Measurements from ENCODE around the gene CFAP97D2. TPM values are rescaled to one million over a fixed set of nuclear protein-coding genes. Genes with fewer than 3 reads are reported as not detected.

CFAP97D2 gene
- polyA plus RNA-seq, 1 of the 3 experiments (the other 2 are of a cell fraction), result not detected

GRCh38 chr13:114166381-114167131, 12.5 kb upstream of the CFAP97D2 start (continued):
- TF ChIP-seq CHD2 (IDR thresholded peaks at IDR 0.05; ENCODE audit: low read length, partially characterized antibody) (no peak), GABPA (IDR thresholded peaks at IDR 0.05; ENCODE audit: low read depth) (no peak)
- TF ChIP-seq, protein P1, sequence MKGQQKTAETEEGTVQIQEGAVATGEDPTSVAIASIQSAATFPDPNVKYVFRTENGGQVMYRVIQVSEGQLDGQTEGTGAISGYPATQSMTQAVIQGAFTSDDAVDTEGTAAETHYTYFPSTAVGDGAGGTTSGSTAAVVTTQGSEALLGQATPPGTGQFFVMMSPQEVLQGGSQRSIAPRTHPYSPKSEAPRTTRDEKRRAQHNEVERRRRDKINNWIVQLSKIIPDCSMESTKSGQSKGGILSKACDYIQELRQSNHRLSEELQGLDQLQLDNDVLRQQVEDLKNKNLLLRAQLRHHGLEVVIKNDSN (IDR thresholded peaks at IDR 0.05; ENCODE audit: borderline replicate concordance, low read depth), result no peak

DNA sequence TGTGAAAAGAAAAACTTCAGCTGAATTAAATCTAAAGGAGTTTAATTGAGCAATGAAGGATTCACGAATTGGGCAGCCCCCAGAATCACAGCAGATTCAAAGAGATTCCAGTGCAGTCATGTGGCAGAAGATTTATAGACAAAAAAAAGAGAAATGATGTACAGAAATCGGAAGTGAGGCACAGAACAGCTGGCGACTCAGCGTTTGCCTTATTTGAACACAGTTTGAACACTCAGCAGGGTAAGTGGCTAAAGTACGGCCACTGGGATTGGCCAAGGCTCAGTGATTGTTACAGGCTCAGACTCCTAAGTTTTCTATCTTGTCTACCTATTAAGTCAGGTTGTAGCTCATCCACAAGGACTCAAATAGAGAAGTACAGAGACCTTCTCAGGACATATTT, 11.6 kb upstream of the CFAP97D2 start:
- ChIA-PET POLR2A (no interaction called here), CTCF (no interaction called here)
- Histone ChIP-seq H3K4me3 (ENCODE audit: low read depth in 2 of 2, low read length in 1 of 2) (no peak overlapping the region), H3F3A (replicated peaks; ENCODE audit: insufficient read depth) (no peaks in the 10 kb centered on the region), H3K79me2 (ENCODE audit: insufficient read depth) (no peaks in the 10 kb centered on the region), H3K27me3 (ENCODE audit: insufficient read depth) (no peaks in the 10 kb centered on the region), H3K4me2 (no peak overlapping the region), H3K27ac (ENCODE audit: low read depth in 2 of 2, low read length in 1 of 2) (no peak overlapping the region), H4K20me1 (ENCODE audit: insufficient read depth) (no peaks in the 10 kb centered on the region), H3K36me3 (replicated peaks in 1 of 2; ENCODE audit: control insufficient read depth in 1 of 2, insufficient read depth in 2 of 2, low read length in 1 of 2) (no peaks in the 10 kb centered on the region), H2AFZ (ENCODE audit: low read depth) (no peak overlapping the region), H3K9me2 (no peaks in the 10 kb centered on the region), H3K9ac (no peak overlapping the region), H3K9me3 (no peaks in the 10 kb centered on the region), H3K4me1 (ENCODE audit: control insufficient read depth in 1 of 2, insufficient read depth in 2 of 2, low read depth in 1 of 2, low read length in 1 of 2) (peaks cover 0 to 13% of the 10 kb centered on the region in 2 experiments; a peak in 1 of 4 replicates)
- TF ChIP-seq PBX3 (IDR thresholded peaks at IDR 0.05), result no peak
- TF ChIP-seq USF2 (IDR thresholded peaks at IDR 0.05; ENCODE audit: borderline replicate concordance, low read depth, low read length), result no peak
- TF ChIP-seq, protein P2, sequence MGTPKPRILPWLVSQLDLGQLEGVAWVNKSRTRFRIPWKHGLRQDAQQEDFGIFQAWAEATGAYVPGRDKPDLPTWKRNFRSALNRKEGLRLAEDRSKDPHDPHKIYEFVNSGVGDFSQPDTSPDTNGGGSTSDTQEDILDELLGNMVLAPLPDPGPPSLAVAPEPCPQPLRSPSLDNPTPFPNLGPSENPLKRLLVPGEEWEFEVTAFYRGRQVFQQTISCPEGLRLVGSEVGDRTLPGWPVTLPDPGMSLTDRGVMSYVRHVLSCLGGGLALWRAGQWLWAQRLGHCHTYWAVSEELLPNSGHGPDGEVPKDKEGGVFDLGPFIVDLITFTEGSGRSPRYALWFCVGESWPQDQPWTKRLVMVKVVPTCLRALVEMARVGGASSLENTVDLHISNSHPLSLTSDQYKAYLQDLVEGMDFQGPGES (IDR thresholded peaks at IDR 0.05; ENCODE audit: low read depth, low read length), result no peak
- no peak for TF ChIP-seq POLR2AphosphoS5 (IDR thresholded peaks at IDR 0.05; ENCODE audit: low read depth, low read length)
- no peak for DNase-seq
- 74% methylated on average over 5 of the region's 5 CpGs for WGBS (ENCODE audit: low lambda C conversion rate)

DNA sequence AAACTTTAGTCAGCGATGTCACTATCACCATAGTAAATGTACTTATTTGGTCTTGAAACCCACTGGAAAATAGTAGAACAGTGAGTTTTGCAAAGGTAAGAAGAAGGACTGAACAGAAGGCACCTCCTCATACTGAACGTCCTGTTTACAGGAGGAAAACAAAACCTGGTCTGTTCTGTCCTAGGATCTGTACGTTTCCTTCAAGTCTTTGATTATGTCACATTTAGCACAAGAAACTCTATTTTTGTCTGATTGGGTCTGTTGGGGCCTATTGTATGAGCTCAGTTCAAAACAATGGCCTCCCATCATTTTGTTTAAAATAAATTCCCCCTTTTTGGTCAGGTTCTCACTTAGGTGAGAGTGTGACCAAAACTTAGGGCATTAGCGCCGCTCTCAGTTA, 11.2 kb upstream of the CFAP97D2 start:
- Histone ChIP-seq H3K9ac (no peak overlapping the region), H4K20me1 (ENCODE audit: insufficient read depth) (no peaks in the 10 kb centered on the region), H3K79me2 (ENCODE audit: insufficient read depth) (no peaks in the 10 kb centered on the region), H3K9me2 (no peaks in the 10 kb centered on the region), H3F3A (replicated peaks; ENCODE audit: insufficient read depth) (no peaks in the 10 kb centered on the region), H3K4me1 (ENCODE audit: control insufficient read depth in 1 of 2, insufficient read depth in 2 of 2, low read depth in 1 of 2, low read length in 1 of 2) (peaks cover 0 to 13% of the 10 kb centered on the region in 2 experiments; a peak in 1 of 4 replicates), H3K4me3 (ENCODE audit: low read depth in 2 of 2, low read length in 1 of 2) (no peak overlapping the region), H3K36me3 (replicated peaks in 1 of 2; ENCODE audit: control insufficient read depth in 1 of 2, insufficient read depth in 2 of 2, low read length in 1 of 2) (no peaks in the 10 kb centered on the region), H3K27ac (ENCODE audit: low read depth in 2 of 2, low read length in 1 of 2) (no peak overlapping the region), H3K27me3 (ENCODE audit: insufficient read depth) (no peaks in the 10 kb centered on the region), H3K4me2 (no peak overlapping the region), H3K9me3 (no peaks in the 10 kb centered on the region), H2AFZ (ENCODE audit: low read depth) (no peak overlapping the region)
- ChIA-PET POLR2A (no interaction called here), CTCF (no interaction called here)
- no peak for DNase-seq
- WGBS (ENCODE audit: low lambda C conversion rate), result 89% methylated on average over 5 of the region's 5 CpGs
- TF ChIP-seq, protein P3, sequence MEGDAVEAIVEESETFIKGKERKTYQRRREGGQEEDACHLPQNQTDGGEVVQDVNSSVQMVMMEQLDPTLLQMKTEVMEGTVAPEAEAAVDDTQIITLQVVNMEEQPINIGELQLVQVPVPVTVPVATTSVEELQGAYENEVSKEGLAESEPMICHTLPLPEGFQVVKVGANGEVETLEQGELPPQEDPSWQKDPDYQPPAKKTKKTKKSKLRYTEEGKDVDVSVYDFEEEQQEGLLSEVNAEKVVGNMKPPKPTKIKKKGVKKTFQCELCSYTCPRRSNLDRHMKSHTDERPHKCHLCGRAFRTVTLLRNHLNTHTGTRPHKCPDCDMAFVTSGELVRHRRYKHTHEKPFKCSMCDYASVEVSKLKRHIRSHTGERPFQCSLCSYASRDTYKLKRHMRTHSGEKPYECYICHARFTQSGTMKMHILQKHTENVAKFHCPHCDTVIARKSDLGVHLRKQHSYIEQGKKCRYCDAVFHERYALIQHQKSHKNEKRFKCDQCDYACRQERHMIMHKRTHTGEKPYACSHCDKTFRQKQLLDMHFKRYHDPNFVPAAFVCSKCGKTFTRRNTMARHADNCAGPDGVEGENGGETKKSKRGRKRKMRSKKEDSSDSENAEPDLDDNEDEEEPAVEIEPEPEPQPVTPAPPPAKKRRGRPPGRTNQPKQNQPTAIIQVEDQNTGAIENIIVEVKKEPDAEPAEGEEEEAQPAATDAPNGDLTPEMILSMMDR (IDR thresholded peaks at IDR 0.05), result no peak
- no peak for TF ChIP-seq YY1 (IDR thresholded peaks at IDR 0.05; ENCODE audit: low read depth)
- TF ChIP-seq SIN3A (IDR thresholded peaks at IDR 0.05; ENCODE audit: borderline replicate concordance, low read depth, low read length), result no peak
- no peak for TF ChIP-seq NRF1 (IDR thresholded peaks at IDR 0.05; ENCODE audit: low read depth, low read length)
- no peak for TF ChIP-seq RAD21 (IDR thresholded peaks at IDR 0.05; ENCODE audit: low read length)
- no peak for TF ChIP-seq MXI1 (IDR thresholded peaks at IDR 0.05; ENCODE audit: low read depth, low read length)
- no peak for TF ChIP-seq TAF1 (IDR thresholded peaks at IDR 0.05; ENCODE audit: borderline replicate concordance, low read depth, low read length)
- TF ChIP-seq, protein P4, sequence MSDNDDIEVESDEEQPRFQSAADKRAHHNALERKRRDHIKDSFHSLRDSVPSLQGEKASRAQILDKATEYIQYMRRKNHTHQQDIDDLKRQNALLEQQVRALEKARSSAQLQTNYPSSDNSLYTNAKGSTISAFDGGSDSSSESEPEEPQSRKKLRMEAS (IDR thresholded peaks at IDR 0.05; ENCODE audit: low read depth), result no peak
- TF ChIP-seq FOXJ3 (CRISPR knock-in tag; IDR thresholded peaks at IDR 0.05), result no peak
- TF ChIP-seq TEAD4 (IDR thresholded peaks at IDR 0.05; ENCODE audit: borderline replicate concordance, insufficient read depth), result no peak
- TF ChIP-seq SMC3 (IDR thresholded peaks at IDR 0.05; ENCODE audit: low read depth, low read length), result no peak
- TF ChIP-seq FOSL2 (IDR thresholded peaks at IDR 0.05; ENCODE audit: borderline replicate concordance, low read depth), result no peak
